ENCODE measurements around the gene DDX54. TPM values are rescaled to one million over a fixed set of nuclear protein-coding genes. Genes with fewer than 3 reads are reported as not detected.

DDX54 gene
- total RNA-seq, 4 donors from 2014 or later: 62.0 to 126 (median 66.5) TPM

- H3K4me3 ChIP-seq: no peak overlapping the region
- no peaks in the 10 kb centered on the region for H3K27me3 ChIP-seq
- H3K36me3 ChIP-seq: no peaks in the 10 kb centered on the region
- peaks cover 0 to 18% (median 6%) of the 10 kb centered on the region in 4 donors for H3K4me1 ChIP-seq
- no peak overlapping the region for H3K27ac ChIP-seq
- TF ChIP-seq CTCF (IDR thresholded peaks at IDR 0.05) (no peak), POLR2A (IDR thresholded peaks at IDR 0.05) (no peak)
- no peak for DNase-seq
- H3K9me3 ChIP-seq: no peaks in the 10 kb centered on the region
Observed at GRCh38 chr12:113137861-113138783, 47.2 kb downstream of the DDX54 start.

- Histone ChIP-seq H3K4me1 (peaks cover 0 to 18% (median 6%) of the 10 kb centered on the region in 4 donors), H3K27ac (no peak overlapping the region)
Observed at GRCh38 chr12:113136990-113137511, 48.2 kb downstream of the DDX54 start.

GRCh38 chr12:113136128-113136989, 48.9 kb downstream of the DDX54 start:
- Histone ChIP-seq H3K4me1 (peaks cover 0 to 18% (median 6%) of the 10 kb centered on the region in 4 donors), H3K27ac (peak overlapping the region in 3 of 4 donors; percentile 15 to 50 (median 25)), H3K9me3 (no peaks in the 10 kb centered on the region), H3K4me3 (peak overlapping the region in 3 of 4 donors; percentile 30 to 46 (median 40)), H3K27me3 (no peaks in the 10 kb centered on the region), H3K36me3 (no peaks in the 10 kb centered on the region)
- TF ChIP-seq POLR2A (IDR thresholded peaks at IDR 0.05) (no peak), CTCF (IDR thresholded peaks at IDR 0.05) (no peak)
- DNase-seq: peak in 2 of 3 donors; percentile 62 to 66

More at GRCh38 chr12:113136990-113137511, 48.2 kb downstream of the DDX54 start:
- no peaks in the 10 kb centered on the region for H3K36me3 ChIP-seq
- DNase-seq: peak in 2 of 3 donors; percentile 65 to 69
- no peak overlapping the region for H3K4me3 ChIP-seq
- TF ChIP-seq POLR2A (IDR thresholded peaks at IDR 0.05): no peak
- no peak for TF ChIP-seq CTCF (IDR thresholded peaks at IDR 0.05)
- no peaks in the 10 kb centered on the region for H3K9me3 ChIP-seq
- H3K27me3 ChIP-seq: no peaks in the 10 kb centered on the region

- Histone ChIP-seq H3K9me3 (no peaks in the 10 kb centered on the region), H3K4me3 (peak within 1 kb of the TSS; percentile 22 to 46 (median 35)), H3K27ac (peak within 1 kb of the TSS in 3 of 4 donors; percentile 15 to 50 (median 25)), H3K27me3 (no peaks in the 10 kb centered on the region), H3K4me1 (peaks cover 0 to 18% (median 6%) of the 10 kb centered on the region in 4 donors), H3K36me3 (no peaks in the 10 kb centered on the region)
- DNase-seq: peak; percentile 65 to 80 (median 79)
- TF ChIP-seq CTCF (IDR thresholded peaks at IDR 0.05) (peak; percentile 22 to 51 (median 40)), POLR2A (IDR thresholded peaks at IDR 0.05) (no peak)
Observed at GRCh38 chr12:113135178-113136127, 49.8 kb downstream of the DDX54 start, which contains the start of gene RASAL1. RASAL1 (minus strand) TSS chr12:113135761; CDS start chr12:113135462, 299 bp downstream.
